ENCODE results near the gene FOLH1.
"Not testable (repeated sequence)": the region's sequence is repeated elsewhere in the genome, so short reads cannot be mapped to it uniquely, and the experiment has no call there.

DNA sequence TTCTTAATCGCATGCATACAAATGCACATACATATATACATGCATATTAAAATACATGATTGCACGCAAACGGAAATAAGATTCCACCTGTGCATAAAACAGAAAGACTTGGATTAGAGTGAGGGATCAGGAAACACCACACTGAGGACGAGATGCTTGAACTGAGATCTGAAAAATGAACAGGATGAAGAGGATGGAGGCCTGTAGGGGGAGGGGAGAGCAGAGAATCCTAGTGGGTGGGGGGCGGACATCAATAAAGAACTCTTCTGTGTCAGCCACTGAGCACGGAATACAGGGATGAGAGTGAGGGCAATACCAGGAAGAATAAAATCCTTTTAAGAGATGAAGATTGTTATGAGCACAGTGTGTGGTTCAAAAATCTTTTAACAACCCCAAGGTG lies 1.4 kb downstream of the FOLH1 start:
- not testable (repeated sequence) for TF ChIP-seq CTCF (IDR thresholded peaks at IDR 0.05; ENCODE audit: insufficient read depth, low read depth, low read length); EZH2 (IDR thresholded peaks at IDR 0.05; ENCODE audit: insufficient read depth, low read length)
